Dendritic cell treated with granulocyte-macrophage colony-stimulating factor and Interleukin-4, amounts not matched to agents 40 ng/mL and 50 ng/mL, for 4 days (primary cell): Measurements from ENCODE around the gene S100PBP.
"Not testable (repeated sequence)": the region's sequence is repeated elsewhere in the genome, so short reads cannot be mapped to it uniquely, and the experiment has no call there.

Source experiments
- H3K27ac Mint-ChIP-seq: one replicate; pipeline ENCODE4 v1.8.0; 2022; ENCODE audit warnings: mild to moderate bottlenecking, mixed read lengths
- H3K27me3 Mint-ChIP-seq: one replicate; pipeline ENCODE4 v1.8.0; 2022; ENCODE audit warnings: mild to moderate bottlenecking, mixed read lengths
- H3K36me3 Mint-ChIP-seq: one replicate; pipeline ENCODE4 v1.8.0; 2022; ENCODE audit warnings: low read depth, mixed read lengths
- H3K4me1 Mint-ChIP-seq: one replicate; pipeline ENCODE4 v1.8.0; 2022; ENCODE audit warnings: low read depth, mixed read lengths
- H3K4me3 Mint-ChIP-seq: one replicate; pipeline ENCODE4 v1.8.0; 2022; ENCODE audit warnings: mild to moderate bottlenecking, moderate library complexity, mixed read lengths
- H3K9me3 Mint-ChIP-seq: one replicate; pipeline ENCODE4 v1.8.0; 2022; ENCODE audit warnings: mixed read lengths
- intact Hi-C: fragments of 100-400 bp; cut with micrococcal nuclease; formaldehyde crosslinking; loops from one replicate; pipeline ENCODE4 v1.15.0; 2022

S100PBP gene

DNA sequence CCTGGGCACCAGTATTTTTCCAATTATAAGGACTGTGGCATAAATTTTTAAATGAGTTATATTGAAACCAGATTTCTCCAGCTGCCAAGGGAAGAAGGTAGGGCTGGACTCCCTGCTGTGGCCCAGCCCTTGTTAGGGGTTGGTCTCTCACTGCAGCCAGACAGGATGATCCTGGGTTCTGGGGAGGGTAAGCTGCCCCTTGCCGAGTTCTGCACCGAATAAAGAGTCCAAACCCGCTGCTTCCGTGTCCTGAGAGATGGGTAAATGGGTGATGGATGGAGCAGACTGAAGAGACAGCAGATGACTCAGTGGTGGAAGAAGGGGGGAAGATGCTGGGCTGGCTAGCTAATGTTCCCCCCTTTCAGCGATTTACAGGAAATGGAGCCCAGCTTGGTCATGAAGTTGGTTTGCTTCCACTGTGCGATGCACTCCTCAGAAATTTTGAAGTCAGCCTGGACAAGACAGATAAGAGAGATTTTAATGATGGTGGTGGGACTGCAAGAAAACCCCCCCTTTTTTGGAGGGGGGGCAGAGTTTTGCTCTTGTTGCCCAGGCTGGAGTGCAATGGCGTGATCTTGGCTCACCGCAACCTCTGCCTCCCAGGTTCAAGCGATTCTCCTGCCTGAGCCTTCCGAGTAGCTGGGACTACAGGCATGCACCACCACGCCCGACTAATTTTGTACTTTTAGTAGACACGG, 41.7 kb upstream of the S100PBP start:
- no peaks in the 10 kb centered on the region for H3K9me3 Mint-ChIP-seq
- intact Hi-C loops: no loop called here
- peaks cover 98% of the 10 kb centered on the region for H3K36me3 Mint-ChIP-seq
- peaks cover 17% of the 10 kb centered on the region for H3K4me1 Mint-ChIP-seq
- H3K27ac Mint-ChIP-seq: no peak overlapping the region
- H3K27me3 Mint-ChIP-seq: no peaks in the 10 kb centered on the region
- no peak overlapping the region for H3K4me3 Mint-ChIP-seq

DNA sequence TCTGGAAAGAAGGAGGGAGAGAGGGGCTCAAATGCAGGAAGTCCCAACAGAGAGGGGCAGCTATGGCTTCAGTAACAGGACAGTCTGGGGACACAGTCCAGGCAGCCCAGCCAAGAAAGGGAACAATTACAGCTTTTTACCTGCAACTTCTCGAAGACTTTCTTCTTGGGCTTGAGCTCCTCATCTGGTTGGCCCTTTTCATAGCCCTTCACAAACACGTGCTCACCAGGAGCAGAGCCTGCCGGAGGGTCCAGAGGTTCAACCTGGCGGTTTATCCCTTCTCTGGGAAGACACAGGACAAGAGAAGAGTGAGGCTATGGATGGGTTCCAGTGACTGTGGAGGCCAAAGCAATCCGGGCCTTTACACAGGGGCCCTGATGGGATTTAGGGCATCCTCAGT, 38.2 kb upstream of the S100PBP start:
- Mint-ChIP-seq H3K36me3 (peaks cover 98% of the 10 kb centered on the region), H3K27me3 (no peaks in the 10 kb centered on the region), H3K27ac (no peak overlapping the region), H3K4me1 (peaks cover 13% of the 10 kb centered on the region), H3K4me3 (no peak overlapping the region), H3K9me3 (no peaks in the 10 kb centered on the region)
- intact Hi-C loops: no loop called here

DNA sequence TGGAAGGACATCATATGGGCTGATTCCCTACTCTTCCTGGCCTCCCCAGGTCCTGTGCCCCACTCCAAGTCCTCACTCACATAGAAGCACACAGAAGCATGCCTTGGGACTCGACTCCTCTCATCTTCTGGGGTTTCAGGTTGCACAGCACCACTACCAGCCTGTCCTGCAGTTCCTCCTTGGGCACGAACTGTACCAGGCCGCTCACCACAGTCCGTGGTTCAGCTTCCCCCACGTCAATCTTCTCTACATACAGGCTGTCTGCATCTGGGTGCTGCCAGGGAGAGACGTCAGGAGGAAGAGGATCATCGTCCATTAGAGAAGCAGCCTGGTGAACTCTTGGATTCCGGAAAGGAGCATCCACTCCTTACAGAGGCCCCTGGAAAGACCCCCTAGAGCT, 37.4 kb upstream of the S100PBP start:
- no peaks in the 10 kb centered on the region for H3K9me3 Mint-ChIP-seq
- peaks cover 10% of the 10 kb centered on the region for H3K4me1 Mint-ChIP-seq
- no peak overlapping the region for H3K27ac Mint-ChIP-seq
- no peaks in the 10 kb centered on the region for H3K27me3 Mint-ChIP-seq
- intact Hi-C loops: no loop called here
- H3K4me3 Mint-ChIP-seq: no peak overlapping the region
- H3K36me3 Mint-ChIP-seq: peaks cover 98% of the 10 kb centered on the region

DNA sequence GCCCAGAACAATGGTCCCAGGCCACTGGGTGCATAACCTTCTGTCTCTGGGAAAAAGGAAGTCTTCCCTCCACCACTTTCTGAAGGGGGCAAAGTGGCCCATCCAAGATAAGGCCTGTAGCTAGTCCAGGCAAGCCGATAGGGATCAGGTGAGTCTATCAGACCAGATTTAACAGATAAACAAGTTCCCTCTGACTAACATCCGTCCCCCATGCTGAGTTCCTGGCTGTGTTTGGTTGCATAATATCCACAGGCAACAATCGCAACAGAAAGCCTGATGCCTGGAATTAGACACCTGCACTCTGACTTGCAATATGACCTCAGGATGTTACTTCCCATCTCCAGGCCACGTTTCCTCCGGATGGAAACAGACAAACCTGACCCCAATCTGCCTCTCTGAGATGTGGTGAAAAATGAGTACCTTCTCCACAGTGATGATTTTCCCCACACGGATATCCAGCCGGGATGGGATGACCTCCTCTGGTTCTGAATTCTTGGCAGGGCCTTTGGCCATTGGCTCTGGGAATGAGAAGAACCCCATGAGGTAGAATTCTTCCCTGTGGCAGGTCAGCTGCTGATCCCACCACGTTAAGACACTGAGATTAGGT, 36.7 kb upstream of the S100PBP start:
- Mint-ChIP-seq H3K36me3 (peaks cover 98% of the 10 kb centered on the region), H3K27me3 (no peaks in the 10 kb centered on the region), H3K9me3 (no peaks in the 10 kb centered on the region), H3K27ac (no peak overlapping the region), H3K4me1 (peaks cover 3% of the 10 kb centered on the region), H3K4me3 (no peak overlapping the region)
- intact Hi-C loops: no loop called here

DNA sequence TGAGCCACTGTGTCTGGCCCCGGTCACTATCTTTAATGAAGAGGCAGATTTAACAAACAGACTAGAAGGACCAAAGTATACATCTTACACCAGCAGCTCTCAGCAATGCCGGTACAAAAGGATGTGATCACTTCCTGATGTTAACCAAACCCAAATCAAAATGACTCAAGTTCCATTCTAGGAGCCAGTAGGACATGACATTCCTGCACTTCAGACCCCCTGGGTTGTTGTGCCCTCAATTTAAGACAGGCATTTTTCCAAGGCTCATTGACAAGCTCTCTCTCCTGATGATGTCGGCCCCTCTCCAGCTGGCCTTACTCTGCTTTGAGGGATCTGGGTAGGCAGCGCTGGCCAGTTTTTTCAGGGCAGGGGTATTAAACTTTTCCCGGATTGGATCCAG, 35.4 kb upstream of the S100PBP start:
- no peaks in the 10 kb centered on the region for H3K4me1 Mint-ChIP-seq
- H3K27me3 Mint-ChIP-seq: no peaks in the 10 kb centered on the region
- H3K9me3 Mint-ChIP-seq: no peaks in the 10 kb centered on the region
- peaks cover 99% of the 10 kb centered on the region for H3K36me3 Mint-ChIP-seq
- H3K27ac Mint-ChIP-seq: no peak overlapping the region
- no peak overlapping the region for H3K4me3 Mint-ChIP-seq
- intact Hi-C loops: no loop called here

DNA sequence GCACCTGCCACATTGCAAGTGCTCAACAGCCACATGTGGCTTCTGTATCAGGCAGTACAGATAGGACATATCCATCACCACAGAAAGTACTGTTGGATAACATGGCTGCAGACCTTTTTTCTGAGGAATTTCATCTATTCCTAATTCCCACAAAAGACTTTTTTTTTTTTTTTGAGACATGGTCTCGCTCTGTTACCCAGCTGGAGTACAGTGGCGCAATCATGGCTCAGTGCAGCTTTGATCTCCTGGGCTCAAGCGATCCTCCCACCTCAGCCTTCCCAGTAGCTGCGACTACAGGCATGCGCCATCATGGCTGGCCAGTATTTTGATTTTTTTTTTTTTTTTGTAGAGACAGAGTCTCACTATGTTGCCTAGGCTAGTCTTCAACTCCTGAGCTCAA, 33.6 kb upstream of the S100PBP start:
- Mint-ChIP-seq H3K27me3 (no peaks in the 10 kb centered on the region), H3K9me3 (no peaks in the 10 kb centered on the region), H3K27ac (no peak overlapping the region), H3K36me3 (peaks cover 100% of the 10 kb centered on the region), H3K4me1 (no peaks in the 10 kb centered on the region), H3K4me3 (no peak overlapping the region)
- intact Hi-C loops: no loop called here

DNA sequence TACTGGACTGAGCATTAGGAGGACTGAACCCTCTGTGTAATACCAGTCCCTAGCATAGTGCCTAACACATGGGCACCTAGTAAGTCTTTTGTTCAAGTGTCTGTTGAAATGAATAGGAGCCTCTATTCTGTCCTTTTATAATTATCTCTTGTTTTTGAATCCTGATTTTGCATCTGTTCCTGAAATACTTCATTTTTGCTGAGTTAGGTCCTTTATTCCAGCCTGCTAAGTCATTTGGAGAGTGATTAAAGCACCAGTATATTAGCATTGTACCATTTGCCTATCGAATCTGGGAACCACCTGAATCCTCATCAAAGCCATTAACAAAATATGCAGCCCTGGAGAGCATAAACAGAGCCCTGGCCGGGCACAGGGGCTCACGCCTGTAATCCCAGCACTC, 32.6 kb upstream of the S100PBP start:
- H3K9me3 Mint-ChIP-seq: no peaks in the 10 kb centered on the region
- H3K4me1 Mint-ChIP-seq: no peaks in the 10 kb centered on the region
- no peak overlapping the region for H3K27ac Mint-ChIP-seq
- no peaks in the 10 kb centered on the region for H3K27me3 Mint-ChIP-seq
- H3K4me3 Mint-ChIP-seq: no peak overlapping the region
- H3K36me3 Mint-ChIP-seq: peaks cover 99% of the 10 kb centered on the region
- intact Hi-C loops: no loop called here

DNA sequence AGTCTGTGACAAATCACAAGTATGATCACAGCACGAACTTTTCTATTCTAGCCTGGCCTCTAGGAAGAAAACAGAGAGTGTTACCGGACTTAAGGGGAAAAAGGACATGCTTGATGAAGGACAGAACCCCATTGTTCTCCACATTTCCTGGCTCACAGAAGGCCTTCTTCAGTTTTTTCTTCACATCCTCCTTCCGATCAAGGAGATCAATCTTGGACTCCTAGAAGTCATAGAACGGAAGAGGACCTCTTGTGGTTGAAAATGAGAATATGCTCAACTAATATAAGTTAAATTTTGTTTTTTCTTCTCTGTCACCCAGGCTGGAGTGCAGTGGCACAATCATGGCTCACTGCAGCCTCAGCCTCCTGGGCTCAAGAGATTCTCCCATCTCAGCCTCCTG, 30.6 kb upstream of the S100PBP start:
- Mint-ChIP-seq H3K4me1 (no peaks in the 10 kb centered on the region), H3K4me3 (no peak overlapping the region), H3K27ac (no peak overlapping the region), H3K9me3 (no peaks in the 10 kb centered on the region), H3K27me3 (no peaks in the 10 kb centered on the region), H3K36me3 (peaks cover 99% of the 10 kb centered on the region)
- intact Hi-C loops: no loop called here

DNA sequence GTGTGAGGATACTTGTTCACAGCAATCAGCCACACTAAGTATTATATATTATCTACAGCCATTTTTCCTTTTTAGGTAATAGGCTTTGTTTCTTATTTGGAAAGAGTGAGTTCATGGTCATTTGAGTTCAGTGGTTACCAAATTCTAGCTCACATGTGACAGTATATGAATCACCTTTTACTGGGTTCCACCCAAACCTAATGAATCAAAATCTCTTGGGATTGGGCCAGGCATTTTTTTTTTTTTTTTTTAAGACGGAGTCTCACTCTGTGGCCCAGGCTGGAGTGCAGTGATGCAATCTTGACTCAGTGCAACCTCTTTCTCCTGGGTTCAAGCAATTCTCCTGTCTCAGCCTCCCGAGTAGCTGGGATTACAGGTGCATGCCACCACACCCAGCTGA, 28.1 kb upstream of the S100PBP start:
- H3K9me3 Mint-ChIP-seq, H3K27me3 Mint-ChIP-seq, intact Hi-C loops, H3K4me1 Mint-ChIP-seq, H3K4me3 Mint-ChIP-seq, H3K27ac Mint-ChIP-seq: not testable (repeated sequence)
- peaks cover 97% of the 10 kb centered on the region for H3K36me3 Mint-ChIP-seq

DNA sequence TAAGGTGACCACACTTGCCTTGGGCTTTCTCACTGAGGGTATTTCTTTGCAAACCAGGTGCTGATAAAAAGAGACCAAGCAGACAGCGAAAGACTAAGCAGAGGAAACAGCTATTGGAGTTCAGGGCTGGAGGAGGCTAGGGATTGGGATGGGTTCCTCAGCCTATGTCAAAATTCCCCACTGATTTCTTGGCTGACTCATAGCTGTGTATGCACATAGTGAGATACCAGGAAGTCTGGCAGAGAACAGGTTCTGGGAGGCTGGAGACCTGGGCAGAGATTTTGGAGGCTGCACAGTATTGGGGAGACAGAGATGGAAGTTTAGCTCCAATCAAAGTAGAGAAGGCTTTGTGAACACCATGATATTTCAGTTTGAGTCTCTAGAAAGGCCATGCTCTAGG, 25.6 kb upstream of the S100PBP start:
- intact Hi-C loops: no loop called here
- Mint-ChIP-seq H3K27ac (no peak overlapping the region), H3K4me1 (peaks cover 6% of the 10 kb centered on the region), H3K27me3 (no peaks in the 10 kb centered on the region), H3K4me3 (no peak overlapping the region), H3K36me3 (peaks cover 89% of the 10 kb centered on the region), H3K9me3 (no peaks in the 10 kb centered on the region)

DNA sequence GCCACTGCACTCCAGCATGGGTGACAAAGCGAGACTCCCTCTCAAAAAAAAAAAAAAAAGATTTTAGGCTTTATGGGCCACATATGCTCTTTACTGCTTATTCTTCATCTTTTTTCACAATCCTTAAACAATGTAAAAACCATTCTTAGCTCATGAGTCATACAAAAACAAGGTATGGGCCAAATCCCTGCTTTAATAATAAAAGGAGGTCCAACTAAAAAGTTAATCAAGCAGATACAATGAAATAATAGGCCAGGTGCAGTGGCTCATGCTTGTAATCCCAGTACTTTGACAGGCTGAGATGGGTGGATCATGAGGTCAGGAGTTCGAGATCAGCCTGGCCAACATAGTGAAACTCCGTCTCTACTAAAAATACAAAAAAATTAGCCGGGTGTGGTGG, 21.7 kb upstream of the S100PBP start:
- intact Hi-C loops, H3K27me3 Mint-ChIP-seq, H3K4me3 Mint-ChIP-seq, H3K27ac Mint-ChIP-seq, H3K9me3 Mint-ChIP-seq: not testable (repeated sequence)
- Mint-ChIP-seq H3K36me3 (peaks cover 90% of the 10 kb centered on the region), H3K4me1 (peaks cover 11% of the 10 kb centered on the region)

DNA sequence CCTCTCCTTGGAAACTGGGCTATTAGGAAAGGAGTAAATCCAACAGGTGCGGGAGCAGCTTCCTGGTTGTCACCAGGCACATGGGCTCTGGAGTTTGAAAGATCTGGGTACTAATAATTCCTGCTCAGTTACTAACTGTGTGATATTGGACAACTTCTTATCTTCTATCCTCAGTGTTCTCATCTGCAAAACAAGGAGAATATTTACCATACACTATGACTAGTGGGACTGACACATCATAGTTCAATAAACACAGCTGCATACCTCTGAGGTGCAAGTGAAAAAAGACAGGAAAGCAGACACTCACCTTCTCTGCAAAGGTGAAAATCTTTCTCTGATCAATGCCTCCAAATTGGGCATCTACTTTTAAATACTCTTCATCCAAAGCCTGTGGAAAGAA, 20.0 kb upstream of the S100PBP start:
- H3K4me3 Mint-ChIP-seq: no peak overlapping the region
- H3K4me1 Mint-ChIP-seq: peaks cover 11% of the 10 kb centered on the region
- H3K9me3 Mint-ChIP-seq: no peaks in the 10 kb centered on the region
- peaks cover 90% of the 10 kb centered on the region for H3K36me3 Mint-ChIP-seq
- H3K27me3 Mint-ChIP-seq: no peaks in the 10 kb centered on the region
- no peak overlapping the region for H3K27ac Mint-ChIP-seq
- intact Hi-C loops: no loop called here

DNA sequence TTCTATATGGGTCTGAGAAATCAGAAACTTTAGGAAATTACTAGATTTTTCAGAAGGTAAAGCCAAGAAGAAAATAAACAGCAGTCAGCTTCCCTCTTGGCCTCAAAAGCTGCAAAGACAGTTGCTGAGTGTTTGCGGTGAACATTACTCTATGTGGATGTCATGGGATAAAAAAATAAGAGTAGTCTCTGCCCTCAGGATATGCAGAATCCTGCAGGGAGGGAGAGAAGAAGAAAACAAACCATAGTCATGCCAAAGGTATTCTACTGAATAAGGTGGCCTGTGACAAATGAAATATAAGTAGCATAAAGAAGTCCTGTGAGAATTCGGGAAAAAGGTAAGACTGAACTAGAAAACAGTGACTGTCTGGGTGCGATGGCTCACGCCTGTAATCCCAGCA, 19.3 kb upstream of the S100PBP start:
- Mint-ChIP-seq H3K27ac (no peak overlapping the region), H3K27me3 (no peaks in the 10 kb centered on the region), H3K36me3 (peaks cover 90% of the 10 kb centered on the region), H3K9me3 (no peaks in the 10 kb centered on the region), H3K4me1 (peaks cover 11% of the 10 kb centered on the region), H3K4me3 (no peak overlapping the region)
- intact Hi-C loops: no loop called here

DNA sequence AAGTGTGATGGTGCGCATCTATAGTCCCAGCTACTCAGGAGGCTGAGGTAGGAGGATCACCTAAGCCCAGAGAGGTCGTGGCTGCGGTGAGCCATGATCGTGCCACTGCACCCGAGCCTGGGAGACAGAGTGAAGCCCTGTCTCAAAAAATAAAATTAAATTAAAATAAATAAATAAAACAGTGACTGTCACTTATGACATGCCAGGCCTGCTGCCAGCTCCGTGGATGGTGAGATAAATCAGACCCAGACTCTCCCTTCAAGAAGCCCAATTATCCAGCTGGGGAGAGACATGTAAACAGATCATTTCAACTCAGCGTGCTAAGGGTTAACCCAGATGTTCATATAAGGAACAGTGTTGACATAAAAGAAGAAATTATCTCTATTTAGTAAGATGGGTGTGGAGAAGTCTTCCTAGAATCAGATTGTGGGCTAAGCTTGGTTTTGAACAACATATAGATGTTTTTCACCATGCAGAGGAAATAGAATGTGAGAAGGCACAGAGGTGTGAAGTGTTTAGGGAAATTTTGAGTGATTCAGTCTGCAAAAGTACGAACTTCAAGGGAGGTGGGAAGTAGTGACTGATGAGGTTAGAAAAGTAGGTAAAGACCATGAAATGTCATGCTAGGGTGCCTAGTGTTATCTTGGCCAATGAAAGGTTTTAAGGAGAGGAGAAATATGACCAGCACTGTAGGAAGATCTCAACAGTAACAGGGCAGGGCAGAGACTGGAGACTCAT, 18.6 kb upstream of the S100PBP start:
- Mint-ChIP-seq H3K36me3 (peaks cover 89% of the 10 kb centered on the region), H3K4me1 (peaks cover 8% of the 10 kb centered on the region), H3K27ac (peak overlapping the region; percentile 27), H3K4me3 (no peak overlapping the region), H3K9me3 (no peaks in the 10 kb centered on the region), H3K27me3 (no peaks in the 10 kb centered on the region)
- intact Hi-C loops: no loop called here
